GM19452 (cell line): ENCODE measurements around the gene PSIP1.
"Not testable (repeated sequence)": the region's sequence is repeated elsewhere in the genome, so short reads cannot be mapped to it uniquely, and the experiment has no call there.

Experiments
- ATAC-seq: cut with Tn5 transposase; IDR thresholded peaks from one replicate; pipeline ENCODE4 v1.9.1; 2021; ENCODE audit not compliant: unreplicated experiment

The PSIP1 gene

GRCh38 chr9:15510789-15511575 is at the start of gene PSIP1:
Gene PSIP1 (minus strand): TSS chr9:15510970. CDS start chr9:15510188, 782 bp downstream.
- ATAC-seq = peak; percentile 80

GRCh38 chr9:15553528-15553898 is 42.7 kb upstream of the PSIP1 start:
- ATAC-seq = peak; percentile 15

- peak; percentile 72 for ATAC-seq
These were observed 42.1 kb upstream of the PSIP1 start, which contains the start of gene CCDC171 for GRCh38 chr9:15552636-15553527. Gene CCDC171 (plus strand): TSS chr9:15553043. CDS start chr9:15564089, 11,046 bp downstream.

GRCh38 chr9:15549611-15550010 is 38.8 kb upstream of the PSIP1 start:
- ATAC-seq = no peak

- no peak for ATAC-seq
These were observed 32.5 kb upstream of the PSIP1 start for GRCh38 chr9:15543047-15543813.

- ATAC-seq = no peak
These were observed 31.9 kb upstream of the PSIP1 start for GRCh38 chr9:15542624-15543023.

- no peak for ATAC-seq
These were observed 31.1 kb upstream of the PSIP1 start for GRCh38 chr9:15541872-15542271.

- ATAC-seq = no peak
These were observed 20.6 kb upstream of the PSIP1 start for GRCh38 chr9:15531380-15531779.

GRCh38 chr9:15529566-15530324 is 19.0 kb upstream of the PSIP1 start:
- peak; percentile 88 for ATAC-seq

- not testable (repeated sequence) for ATAC-seq
These were observed 16.3 kb upstream of the PSIP1 start for GRCh38 chr9:15527035-15527434.

GRCh38 chr9:15525958-15526357 is 15.2 kb upstream of the PSIP1 start:
- no peak for ATAC-seq

- ATAC-seq = no peak
These were observed 14.2 kb upstream of the PSIP1 start for GRCh38 chr9:15524845-15525455.

- ATAC-seq = no peak
These were observed 11.5 kb upstream of the PSIP1 start for GRCh38 chr9:15522130-15522755.

GRCh38 chr9:15521254-15521653 is 10.5 kb upstream of the PSIP1 start:
- no peak for ATAC-seq

GRCh38 chr9:15519831-15520230 is 9.1 kb upstream of the PSIP1 start:
- ATAC-seq = no peak

- ATAC-seq = no peak
These were observed 2.6 kb upstream of the PSIP1 start for GRCh38 chr9:15513335-15513734.

GRCh38 chr9:15512889-15513288 is 2.1 kb upstream of the PSIP1 start:
- ATAC-seq = no peak

- ATAC-seq = no peak
These were observed 1.4 kb upstream of the PSIP1 start for GRCh38 chr9:15512204-15512603.

GRCh38 chr9:15509931-15510788 is 610 bp downstream of the PSIP1 start:
- peak; percentile 45 for ATAC-seq
